ENCODE measurements around the gene ADAMTSL1. TPM values are rescaled to one million over a fixed set of nuclear protein-coding genes. Genes with fewer than 3 reads are reported as not detected.

The ADAMTSL1 gene
- total RNA-seq, 1 donor from 2014 or later = not detected

- no peak overlapping the region for H3K4me3 Mint-ChIP-seq
- H3K27me3 Mint-ChIP-seq (ENCODE audit: insufficient read depth) = peaks cover 2% of the 10 kb centered on the region
- peaks cover 1% of the 10 kb centered on the region for H3K9me3 Mint-ChIP-seq
- no peaks in the 10 kb centered on the region for H3K4me1 Mint-ChIP-seq (ENCODE audit: low read depth)
- intact Hi-C loops (cut with micrococcal nuclease) = loop anchor here (10.0 kb wide), 1 partner anchor 324 kb away; no protein-coding TSS in a partner anchor
- no peak for DNase-seq (ENCODE audit: low spot score)
- no peaks in the 10 kb centered on the region for H3K36me3 Mint-ChIP-seq (ENCODE audit: low read depth)
- no peak overlapping the region for H3K27ac Mint-ChIP-seq
These were observed 226.8 kb downstream of the ADAMTSL1 start for GRCh38 chr9:18700714-18701113.

- no peaks in the 10 kb centered on the region for H3K36me3 Mint-ChIP-seq (ENCODE audit: low read depth)
- intact Hi-C loops (cut with micrococcal nuclease) = loop anchor here (10.0 kb wide), 1 partner anchor 321 kb away; no protein-coding TSS in a partner anchor
- H3K27ac Mint-ChIP-seq = no peak overlapping the region
- DNase-seq (ENCODE audit: low spot score) = no peak
- H3K27me3 Mint-ChIP-seq (ENCODE audit: insufficient read depth) = peaks cover 2% of the 10 kb centered on the region
- H3K4me1 Mint-ChIP-seq (ENCODE audit: low read depth) = no peaks in the 10 kb centered on the region
- H3K9me3 Mint-ChIP-seq = no peaks in the 10 kb centered on the region
- no peak overlapping the region for H3K4me3 Mint-ChIP-seq
These were observed 229.4 kb downstream of the ADAMTSL1 start for GRCh38 chr9:18703151-18703900.

- H3K36me3 Mint-ChIP-seq (ENCODE audit: low read depth) = no peaks in the 10 kb centered on the region
- H3K4me1 Mint-ChIP-seq (ENCODE audit: low read depth) = no peaks in the 10 kb centered on the region
These were observed 230.0 kb downstream of the ADAMTSL1 start for GRCh38 chr9:18703901-18704379.

GRCh38 chr9:18705796-18706392 is 231.9 kb downstream of the ADAMTSL1 start:
- Mint-ChIP-seq H3K27me3 (ENCODE audit: insufficient read depth) (no peaks in the 10 kb centered on the region), H3K27ac (no peak overlapping the region), H3K4me1 (ENCODE audit: low read depth) (no peaks in the 10 kb centered on the region), H3K36me3 (ENCODE audit: low read depth) (no peaks in the 10 kb centered on the region), H3K4me3 (no peak overlapping the region), H3K9me3 (no peaks in the 10 kb centered on the region)
- DNase-seq (ENCODE audit: low spot score) = no peak
- intact Hi-C loops (cut with micrococcal nuclease) = loop anchor here (10.0 kb wide), 1 partner anchor 319 kb away; no protein-coding TSS in a partner anchor

More at GRCh38 chr9:18703901-18704379, 230.0 kb downstream of the ADAMTSL1 start:
- no peak overlapping the region for H3K4me3 Mint-ChIP-seq
- peaks cover 2% of the 10 kb centered on the region for H3K27me3 Mint-ChIP-seq (ENCODE audit: insufficient read depth)
- intact Hi-C loops (cut with micrococcal nuclease) = loop anchor here (10.0 kb wide), 1 partner anchor 321 kb away; no protein-coding TSS in a partner anchor
- no peak overlapping the region for H3K27ac Mint-ChIP-seq
- no peaks in the 10 kb centered on the region for H3K9me3 Mint-ChIP-seq
- no peak for DNase-seq (ENCODE audit: low spot score)

- H3K27ac Mint-ChIP-seq = no peak overlapping the region
- DNase-seq (ENCODE audit: low spot score) = no peak
- no peaks in the 10 kb centered on the region for H3K9me3 Mint-ChIP-seq
- no peaks in the 10 kb centered on the region for H3K4me1 Mint-ChIP-seq (ENCODE audit: low read depth)
- H3K36me3 Mint-ChIP-seq (ENCODE audit: low read depth) = no peaks in the 10 kb centered on the region
- intact Hi-C loops (cut with micrococcal nuclease) = loop anchor here (10.0 kb wide), 1 partner anchor 318 kb away; no protein-coding TSS in a partner anchor
- no peak overlapping the region for H3K4me3 Mint-ChIP-seq
- no peaks in the 10 kb centered on the region for H3K27me3 Mint-ChIP-seq (ENCODE audit: insufficient read depth)
These were observed 232.7 kb downstream of the ADAMTSL1 start for GRCh38 chr9:18706648-18707047.

GRCh38 chr9:18707061-18707461 is 233.1 kb downstream of the ADAMTSL1 start:
- no peak for DNase-seq (ENCODE audit: low spot score)
- no peaks in the 10 kb centered on the region for H3K36me3 Mint-ChIP-seq (ENCODE audit: low read depth)
- H3K4me1 Mint-ChIP-seq (ENCODE audit: low read depth) = no peaks in the 10 kb centered on the region
- no peak overlapping the region for H3K27ac Mint-ChIP-seq
- intact Hi-C loops (cut with micrococcal nuclease) = loop anchor here (10.0 kb wide), 1 partner anchor 318 kb away; no protein-coding TSS in a partner anchor
- H3K9me3 Mint-ChIP-seq = no peaks in the 10 kb centered on the region
- H3K4me3 Mint-ChIP-seq = no peak overlapping the region
- H3K27me3 Mint-ChIP-seq (ENCODE audit: insufficient read depth) = no peaks in the 10 kb centered on the region

GRCh38 chr9:18707489-18708205 is 233.7 kb downstream of the ADAMTSL1 start:
- H3K27me3 Mint-ChIP-seq (ENCODE audit: insufficient read depth) = no peaks in the 10 kb centered on the region
- DNase-seq (ENCODE audit: low spot score) = no peak
- no peaks in the 10 kb centered on the region for H3K36me3 Mint-ChIP-seq (ENCODE audit: low read depth)
- H3K4me1 Mint-ChIP-seq (ENCODE audit: low read depth) = no peaks in the 10 kb centered on the region
- H3K4me3 Mint-ChIP-seq = no peak overlapping the region
- intact Hi-C loops (cut with micrococcal nuclease) = loop anchor here (10.0 kb wide), 1 partner anchor 317 kb away; no protein-coding TSS in a partner anchor
- no peaks in the 10 kb centered on the region for H3K9me3 Mint-ChIP-seq
- H3K27ac Mint-ChIP-seq = no peak overlapping the region

- H3K27ac Mint-ChIP-seq = no peak overlapping the region
- intact Hi-C loops (cut with micrococcal nuclease) = loop anchor here (10.0 kb wide), 1 partner anchor 316 kb away; no protein-coding TSS in a partner anchor
- no peaks in the 10 kb centered on the region for H3K27me3 Mint-ChIP-seq (ENCODE audit: insufficient read depth)
- no peak overlapping the region for H3K4me3 Mint-ChIP-seq
- H3K9me3 Mint-ChIP-seq = no peaks in the 10 kb centered on the region
- no peaks in the 10 kb centered on the region for H3K36me3 Mint-ChIP-seq (ENCODE audit: low read depth)
- H3K4me1 Mint-ChIP-seq (ENCODE audit: low read depth) = no peaks in the 10 kb centered on the region
- no peak for DNase-seq (ENCODE audit: low spot score)
These were observed 234.5 kb downstream of the ADAMTSL1 start for GRCh38 chr9:18708429-18708828.

- Mint-ChIP-seq H3K27ac (no peak overlapping the region), H3K4me3 (no peak overlapping the region), H3K36me3 (ENCODE audit: low read depth) (no peaks in the 10 kb centered on the region), H3K9me3 (no peaks in the 10 kb centered on the region), H3K4me1 (ENCODE audit: low read depth) (no peaks in the 10 kb centered on the region), H3K27me3 (ENCODE audit: insufficient read depth) (no peaks in the 10 kb centered on the region)
- DNase-seq (ENCODE audit: low spot score) = no peak
- intact Hi-C loops (cut with micrococcal nuclease) = no loop called here
These were observed 236.1 kb downstream of the ADAMTSL1 start for GRCh38 chr9:18710065-18710464.

GRCh38 chr9:18717759-18718158 is 243.8 kb downstream of the ADAMTSL1 start:
- Mint-ChIP-seq H3K4me3 (no peak overlapping the region), H3K27me3 (ENCODE audit: insufficient read depth) (no peaks in the 10 kb centered on the region), H3K27ac (no peak overlapping the region), H3K36me3 (ENCODE audit: low read depth) (no peaks in the 10 kb centered on the region), H3K4me1 (ENCODE audit: low read depth) (no peaks in the 10 kb centered on the region), H3K9me3 (no peaks in the 10 kb centered on the region)
- DNase-seq (ENCODE audit: low spot score) = no peak
- intact Hi-C loops (cut with micrococcal nuclease) = no loop called here

GRCh38 chr9:18718393-18718792 is 244.4 kb downstream of the ADAMTSL1 start:
- Mint-ChIP-seq H3K4me1 (ENCODE audit: low read depth) (no peaks in the 10 kb centered on the region), H3K27me3 (ENCODE audit: insufficient read depth) (no peaks in the 10 kb centered on the region), H3K36me3 (ENCODE audit: low read depth) (no peaks in the 10 kb centered on the region), H3K9me3 (no peaks in the 10 kb centered on the region), H3K27ac (no peak overlapping the region), H3K4me3 (no peak overlapping the region)
- DNase-seq (ENCODE audit: low spot score) = no peak
- intact Hi-C loops (cut with micrococcal nuclease) = no loop called here

GRCh38 chr9:18718932-18719331 is 245.0 kb downstream of the ADAMTSL1 start:
- Mint-ChIP-seq H3K4me3 (no peak overlapping the region), H3K36me3 (ENCODE audit: low read depth) (no peaks in the 10 kb centered on the region), H3K4me1 (ENCODE audit: low read depth) (no peaks in the 10 kb centered on the region), H3K27ac (no peak overlapping the region), H3K9me3 (no peaks in the 10 kb centered on the region), H3K27me3 (ENCODE audit: insufficient read depth) (no peaks in the 10 kb centered on the region)
- intact Hi-C loops (cut with micrococcal nuclease) = no loop called here
- DNase-seq (ENCODE audit: low spot score) = no peak
